SK-N-SH treated with all-trans-retinoic acid at 6 μM for 48 hours (cell line): ENCODE measurements around the gene SGCA.

ENCODE experiments used
- ARNTL ChIP-seq: fragments of 450-650 bp; formaldehyde crosslinking; IDR thresholded peaks from 2 replicates; pipeline ENCODE4 v1.5.0; 2020; ENCODE audit warnings: low read depth, mild to moderate bottlenecking, moderate library complexity, borderline replicate concordance
- BACH2 ChIP-seq: fragments of 250-450 bp; sonication (Bioruptor Pico); IDR thresholded peaks from 2 replicates; pipeline ENCODE4 v1.9.0; 2021; ENCODE audit warnings: mild to moderate bottlenecking, borderline replicate concordance
- CSRNP3 ChIP-seq: fragments of 250-450 bp; sonication (Bioruptor Pico); IDR thresholded peaks from 2 replicates; pipeline ENCODE4 v1.5.1; 2021; ENCODE audit warnings: mild to moderate bottlenecking, moderate library complexity
- GLIS3 ChIP-seq: fragments of 250-450 bp; sonication (Bioruptor Pico); IDR thresholded peaks from 2 replicates; pipeline ENCODE4 v1.5.0; 2020; ENCODE audit warnings: mild to moderate bottlenecking, moderate library complexity
- PATZ1 ChIP-seq: fragments of 250-450 bp; sonication (Bioruptor Pico); IDR thresholded peaks from 2 replicates; pipeline ENCODE4 v1.8.0; 2020; ENCODE audit warnings: mild to moderate bottlenecking, moderate library complexity, borderline replicate concordance
- PPARA ChIP-seq: fragments of 250-450 bp; sonication (Bioruptor Pico); IDR thresholded peaks from 2 replicates; pipeline ENCODE4 v1.5.0; 2020; ENCODE audit warnings: mild to moderate bottlenecking, borderline replicate concordance
- RARB ChIP-seq: fragments of 250-450 bp; sonication (Bioruptor Pico); IDR thresholded peaks from 2 replicates; pipeline ENCODE4 v1.8.0; 2021; ENCODE audit warnings: mild to moderate bottlenecking, moderate library complexity
- SNAI2 ChIP-seq: fragments of 250-450 bp; sonication (Bioruptor Pico); IDR thresholded peaks from 2 replicates; pipeline ENCODE4 v1.5.0; 2020; ENCODE audit warnings: mild to moderate bottlenecking, moderate library complexity
- TOX ChIP-seq: fragments of 250-450 bp; sonication (Bioruptor Pico); IDR thresholded peaks from 2 replicates; pipeline ENCODE4 v1.8.0; 2021; ENCODE audit warnings: mild to moderate bottlenecking, moderate library complexity, borderline replicate concordance
- ZC3H10 ChIP-seq: fragments of 250-450 bp; sonication (Bioruptor Pico); IDR thresholded peaks from 2 replicates; pipeline ENCODE4 v1.5.1; 2021; ENCODE audit warnings: mild to moderate bottlenecking, moderate library complexity
- ZFP3 ChIP-seq: fragments of 250-450 bp; sonication (Bioruptor Pico); IDR thresholded peaks from 2 replicates; pipeline ENCODE4 v1.5.0; 2020; ENCODE audit warnings: mild to moderate bottlenecking, moderate library complexity
- ZNF8 ChIP-seq: fragments of 450-650 bp; formaldehyde crosslinking; IDR thresholded peaks from 2 replicates; pipeline ENCODE4 v1.5.0; 2020; ENCODE audit warnings: mild to moderate bottlenecking, moderate library complexity

GRCh38 chr17:50199211-50199802 lies 33.5 kb downstream of the SGCA start:
- no peak for TF ChIP-seq PPARA (CRISPR knock-in tag)
- no peak for TF ChIP-seq ZFP3
- no peak for TF ChIP-seq ZNF8 (CRISPR knock-in tag)
- no peak for TF ChIP-seq ZC3H10 (CRISPR knock-in tag)
- no peak for TF ChIP-seq RARB (CRISPR knock-in tag)
- no peak for TF ChIP-seq TOX (CRISPR knock-in tag)
- no peak for TF ChIP-seq BACH2 (CRISPR knock-in tag)
- TF ChIP-seq ARNTL = no peak
- no peak for TF ChIP-seq GLIS3 (CRISPR knock-in tag)
- no peak for TF ChIP-seq SNAI2 (CRISPR knock-in tag)
- no peak for TF ChIP-seq PATZ1 (CRISPR knock-in tag)
- no peak for TF ChIP-seq CSRNP3 (CRISPR knock-in tag)
